ENCODE measurements around the gene CHTF18. TPM values are rescaled to one million over a fixed set of nuclear protein-coding genes. Genes with fewer than 3 reads are reported as not detected.

CHTF18 gene
- total RNA-seq, 1 experiment from 2014 or later = 120 TPM

DNA sequence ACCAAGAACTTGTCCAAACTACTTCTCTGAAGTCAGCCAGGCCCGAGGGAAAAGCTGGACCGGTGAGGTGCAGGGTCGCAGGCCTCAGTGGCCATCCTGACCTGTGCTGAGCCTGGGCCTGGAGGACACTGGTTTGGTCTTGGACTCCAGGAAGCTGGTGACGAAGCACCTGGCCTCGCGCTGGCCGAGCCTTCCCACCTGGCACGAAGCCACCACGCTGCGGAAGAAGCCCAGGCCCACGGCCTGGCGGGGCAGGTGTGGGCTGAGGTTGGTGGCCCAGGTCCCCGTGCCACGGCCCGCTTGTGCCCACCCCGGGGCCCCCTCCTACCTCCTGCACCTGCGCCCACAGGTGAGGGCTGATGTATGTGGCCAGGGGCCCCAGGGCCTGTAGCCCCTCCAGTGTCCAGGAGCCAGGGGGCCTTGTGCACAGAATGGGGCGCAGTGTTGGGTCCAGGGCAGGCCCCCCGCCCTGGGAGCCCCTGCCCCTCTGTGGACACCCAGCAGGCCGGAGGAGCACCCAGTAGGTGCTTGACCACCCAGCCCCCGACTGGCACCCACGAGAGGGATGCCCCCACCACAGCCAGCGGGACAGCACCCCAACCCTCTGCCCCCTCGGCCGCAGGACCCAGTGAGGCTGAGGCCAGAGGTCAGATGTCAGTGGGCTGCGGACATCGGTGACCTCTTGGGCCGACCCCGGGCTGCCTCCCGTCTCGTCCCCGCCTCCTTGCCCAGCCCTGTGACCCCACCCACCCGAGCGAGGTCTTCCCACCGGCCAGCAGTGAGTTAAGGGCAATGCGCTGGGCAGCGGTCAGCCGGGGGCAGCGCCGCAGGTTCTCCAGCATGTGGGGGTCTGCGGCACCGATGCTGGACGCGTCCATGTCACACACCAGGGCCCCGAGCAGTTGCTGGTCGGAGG is 14.1 kb upstream of the CHTF18 start:
- Histone ChIP-seq H4K91ac (ENCODE audit: insufficient read length, low read depth, low read length) (no peak overlapping the region), H3K27me3 (ENCODE audit: insufficient read depth, low read length) (no peaks in the 10 kb centered on the region), H2AFZ (ENCODE audit: low read length) (no peak overlapping the region), H3K4me2 (ENCODE audit: insufficient read depth, insufficient read length, low read length) (no peak overlapping the region), H3K23ac (ENCODE audit: insufficient read length, low read depth, low read length) (no peak overlapping the region), H3K79me1 (ENCODE audit: insufficient read depth, low read depth, low read length, poor library complexity, severe bottlenecking) (no peaks in the 10 kb centered on the region), H3K4me1 (ENCODE audit: insufficient read depth, low read length) (no peaks in the 10 kb centered on the region), H3K9ac (ENCODE audit: extremely low read depth, insufficient read length, low read length) (no peak overlapping the region), H2BK15ac (ENCODE audit: low read depth, low read length) (no peak overlapping the region), H3K4ac (ENCODE audit: low read depth, low read length) (no peak overlapping the region), H3K27ac (ENCODE audit: insufficient read length, low read depth, low read length) (no peak overlapping the region), H2BK5ac (ENCODE audit: insufficient read length, low read length) (no peak overlapping the region), H2AK5ac (ENCODE audit: insufficient read length, low read length) (no peak overlapping the region), H2BK12ac (ENCODE audit: insufficient read length, low read depth, low read length) (no peak overlapping the region), H4K8ac (replicated peaks; ENCODE audit: insufficient read length, low read depth, low read length) (no peak overlapping the region), H3T11ph (ENCODE audit: low read length) (no peak overlapping the region), H3K9me3 (ENCODE audit: control insufficient read depth, low read depth, low read length) (no peaks in the 10 kb centered on the region), H4K20me1 (ENCODE audit: control insufficient read depth, insufficient read depth, insufficient read length) (no peaks in the 10 kb centered on the region), H2BK120ac (ENCODE audit: low read depth, low read length, poor library complexity, severe bottlenecking) (no peak overlapping the region), H3K79me2 (ENCODE audit: insufficient read depth, low read length) (no peaks in the 10 kb centered on the region), H3K18ac (ENCODE audit: insufficient read length, low read depth, low read length) (no peak overlapping the region), H2BK20ac (ENCODE audit: low read depth, low read length, poor library complexity, severe bottlenecking) (no peak overlapping the region), H3K23me2 (ENCODE audit: insufficient read length, low read depth, low read length, poor library complexity, severe bottlenecking) (no peaks in the 10 kb centered on the region), H3K56ac (ENCODE audit: insufficient read length, low read depth, low read length) (no peak overlapping the region), H3K14ac (ENCODE audit: insufficient read depth, low read length) (no peak overlapping the region), H4K5ac (ENCODE audit: insufficient read length, low read depth, low read length) (no peak overlapping the region)
- H3K4me3 Mint-ChIP-seq = no peak overlapping the region
- DNase-seq = no peak
- no peak overlapping the region for H3K27ac Mint-ChIP-seq
- H3K27me3 Mint-ChIP-seq (ENCODE audit: low read depth) = peaks cover 22% of the 10 kb centered on the region
- TF ChIP-seq, protein P1, sequence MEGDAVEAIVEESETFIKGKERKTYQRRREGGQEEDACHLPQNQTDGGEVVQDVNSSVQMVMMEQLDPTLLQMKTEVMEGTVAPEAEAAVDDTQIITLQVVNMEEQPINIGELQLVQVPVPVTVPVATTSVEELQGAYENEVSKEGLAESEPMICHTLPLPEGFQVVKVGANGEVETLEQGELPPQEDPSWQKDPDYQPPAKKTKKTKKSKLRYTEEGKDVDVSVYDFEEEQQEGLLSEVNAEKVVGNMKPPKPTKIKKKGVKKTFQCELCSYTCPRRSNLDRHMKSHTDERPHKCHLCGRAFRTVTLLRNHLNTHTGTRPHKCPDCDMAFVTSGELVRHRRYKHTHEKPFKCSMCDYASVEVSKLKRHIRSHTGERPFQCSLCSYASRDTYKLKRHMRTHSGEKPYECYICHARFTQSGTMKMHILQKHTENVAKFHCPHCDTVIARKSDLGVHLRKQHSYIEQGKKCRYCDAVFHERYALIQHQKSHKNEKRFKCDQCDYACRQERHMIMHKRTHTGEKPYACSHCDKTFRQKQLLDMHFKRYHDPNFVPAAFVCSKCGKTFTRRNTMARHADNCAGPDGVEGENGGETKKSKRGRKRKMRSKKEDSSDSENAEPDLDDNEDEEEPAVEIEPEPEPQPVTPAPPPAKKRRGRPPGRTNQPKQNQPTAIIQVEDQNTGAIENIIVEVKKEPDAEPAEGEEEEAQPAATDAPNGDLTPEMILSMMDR (conservative IDR thresholded peaks at IDR 0.05) = no peak
- WGBS (ENCODE audit: extremely low coverage, insufficient read length, low lambda C conversion rate) = no CpG with 5 or more reads among the region's 46 CpGs
- no peaks in the 10 kb centered on the region for H3K4me1 Mint-ChIP-seq
- no peaks in the 10 kb centered on the region for H3K36me3 Mint-ChIP-seq (ENCODE audit: insufficient read depth in 1 of 3, low read depth in 3 of 3)
- no peaks in the 10 kb centered on the region; a peak in 1 of 5 replicates for H3K9me3 Mint-ChIP-seq
